GM10847 (cell line): ENCODE data around the gene ESPN.

Experiments used
- POLR2A ChIP-seq: IDR thresholded peaks from 2 replicates; pipeline ENCODE4 v1.6.1; 2011; ENCODE audit not compliant: insufficient read length; ENCODE audit errors: extremely low read depth

Gene ESPN

DNA sequence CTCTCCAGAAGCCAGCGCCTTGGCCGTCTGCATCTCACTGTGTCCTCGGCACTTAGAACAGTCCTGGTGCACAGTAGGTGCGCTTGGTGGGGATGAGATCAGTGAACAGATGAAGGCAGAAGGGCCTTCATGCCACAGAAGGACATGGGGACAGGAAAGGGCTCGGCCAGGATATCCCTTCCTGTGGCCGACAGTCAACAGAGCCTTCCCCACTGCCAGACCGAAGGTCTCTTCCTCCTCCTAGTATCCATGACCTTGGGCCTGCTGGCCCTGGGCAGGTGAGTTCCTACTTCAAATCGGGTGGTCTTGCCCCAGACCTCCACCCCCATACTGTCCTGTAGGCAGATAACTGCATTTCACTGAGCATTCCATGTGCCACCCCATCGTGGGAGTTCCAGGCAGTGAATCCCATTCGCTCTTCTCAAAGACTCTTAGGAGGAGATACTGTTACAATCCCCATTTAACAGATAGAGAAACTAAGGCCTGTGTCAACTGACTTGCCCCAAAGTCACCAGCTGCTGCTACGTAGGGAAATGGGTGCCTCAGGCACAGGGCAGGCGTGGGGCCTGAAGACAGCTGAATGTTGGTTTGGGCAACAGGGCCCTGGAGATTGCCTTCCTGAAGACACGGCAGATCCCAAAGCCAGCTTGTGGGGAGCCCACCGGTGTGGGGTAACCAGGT is 63.4 kb downstream of the ESPN start:
- no peak for TF ChIP-seq POLR2A

- TF ChIP-seq POLR2A: no peak
Observed at GRCh38 chr1:6488602-6489382, 64.2 kb downstream of the ESPN start.

GRCh38 chr1:6489383-6489765 is 64.8 kb downstream of the ESPN start:
- TF ChIP-seq POLR2A: no peak

DNA sequence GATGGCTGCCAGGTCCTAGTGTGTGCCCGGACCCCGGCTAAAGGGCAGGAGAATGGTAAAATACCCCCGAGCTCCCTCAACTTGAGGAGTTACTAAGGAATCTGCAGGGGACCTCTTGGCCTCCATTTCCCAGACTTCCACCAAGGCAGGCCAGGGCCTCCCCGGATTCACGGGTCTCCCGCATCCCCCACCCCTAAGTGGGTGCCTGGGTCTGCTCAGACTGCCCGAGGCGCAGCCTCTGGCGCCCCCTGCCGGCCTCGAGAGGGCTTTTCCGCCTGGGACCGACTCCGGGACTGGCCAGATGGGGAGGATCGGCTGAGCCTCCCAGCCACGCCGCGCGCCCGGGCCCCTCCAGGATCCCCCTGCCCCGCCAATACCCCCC is 65.2 kb downstream of the ESPN start:
- peak; percentile 9 for TF ChIP-seq POLR2A

- TF ChIP-seq POLR2A: peak; percentile 46
Observed at GRCh38 chr1:6490181-6491080, 65.9 kb downstream of the ESPN start.

DNA sequence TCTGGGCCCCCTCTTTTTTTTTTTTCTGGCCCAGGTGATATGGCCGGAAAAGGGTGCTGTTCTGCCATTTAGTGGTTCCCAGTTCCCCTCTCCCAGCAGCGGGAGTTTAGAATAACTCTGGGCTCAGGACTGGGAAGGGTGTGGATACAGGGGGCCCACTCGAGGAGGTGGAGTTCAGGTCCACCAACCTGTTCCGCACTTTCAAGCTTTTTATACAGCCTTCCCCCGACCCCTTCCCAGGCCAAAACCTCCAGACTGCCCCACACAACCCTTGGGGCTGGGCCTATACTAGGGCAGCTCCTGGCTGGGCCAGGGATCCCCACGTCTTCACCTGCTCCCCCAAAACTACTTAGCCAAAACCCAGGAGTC is 66.5 kb downstream of the ESPN start:
- TF ChIP-seq POLR2A: no peak

- TF ChIP-seq POLR2A: no peak
Observed at GRCh38 chr1:6491480-6491962, 66.9 kb downstream of the ESPN start, which contains the start of gene PLEKHG5. Gene PLEKHG5, minus strand, starts transcription at chr1:6491667. Its CDS starts 14,096 bp downstream, at chr1:6477571.

- no peak for TF ChIP-seq POLR2A
Observed at GRCh38 chr1:6491966-6492365, 67.4 kb downstream of the ESPN start.

- TF ChIP-seq POLR2A: no peak
Observed at GRCh38 chr1:6494627-6495026, 70.1 kb downstream of the ESPN start.

GRCh38 chr1:6495041-6495441 is 70.5 kb downstream of the ESPN start:
- no peak for TF ChIP-seq POLR2A

DNA sequence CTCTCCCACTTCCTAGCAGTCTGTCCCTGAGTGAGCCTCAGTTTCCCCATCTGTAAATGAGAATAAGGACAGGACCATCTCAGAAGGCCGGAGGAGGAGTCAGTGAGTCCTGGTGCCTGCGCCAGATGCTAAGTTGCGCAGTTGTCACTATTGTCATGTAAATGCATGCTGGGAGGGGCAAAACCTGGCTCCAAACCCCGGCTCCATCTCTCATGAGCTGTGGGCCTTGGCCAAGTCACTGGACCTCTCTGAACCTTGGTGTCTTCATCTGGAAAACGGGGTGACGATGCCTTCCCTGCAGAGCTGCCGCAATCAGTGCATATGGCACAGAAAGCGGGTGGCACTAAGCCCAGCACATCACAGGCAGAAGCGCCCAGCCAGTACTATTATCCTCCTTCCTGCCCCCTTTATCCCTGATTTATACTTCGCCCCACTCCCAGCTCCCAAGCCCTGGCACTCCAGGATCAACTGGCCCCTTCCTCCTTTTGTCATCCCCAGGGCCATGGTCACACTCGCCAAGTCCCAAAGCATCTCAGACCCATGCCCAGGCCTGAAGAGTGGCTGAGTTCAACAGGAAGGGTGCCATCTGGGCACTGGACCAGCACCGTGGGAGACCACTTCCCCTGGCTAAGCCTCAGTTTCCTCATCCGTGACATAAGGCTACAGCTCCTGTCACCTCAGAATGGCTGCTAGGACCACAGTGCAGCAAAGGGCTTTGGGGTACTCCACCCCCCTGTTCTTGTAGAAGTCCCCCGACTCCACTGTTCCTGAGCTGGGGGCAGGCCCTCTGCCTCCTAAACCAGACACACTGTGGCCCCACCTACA is 71.2 kb downstream of the ESPN start:
- TF ChIP-seq POLR2A: no peak

- TF ChIP-seq POLR2A: no peak
Observed at GRCh38 chr1:6496365-6496721, 71.8 kb downstream of the ESPN start.

- no peak for TF ChIP-seq POLR2A
Observed at GRCh38 chr1:6496890-6497214, 72.3 kb downstream of the ESPN start.

DNA sequence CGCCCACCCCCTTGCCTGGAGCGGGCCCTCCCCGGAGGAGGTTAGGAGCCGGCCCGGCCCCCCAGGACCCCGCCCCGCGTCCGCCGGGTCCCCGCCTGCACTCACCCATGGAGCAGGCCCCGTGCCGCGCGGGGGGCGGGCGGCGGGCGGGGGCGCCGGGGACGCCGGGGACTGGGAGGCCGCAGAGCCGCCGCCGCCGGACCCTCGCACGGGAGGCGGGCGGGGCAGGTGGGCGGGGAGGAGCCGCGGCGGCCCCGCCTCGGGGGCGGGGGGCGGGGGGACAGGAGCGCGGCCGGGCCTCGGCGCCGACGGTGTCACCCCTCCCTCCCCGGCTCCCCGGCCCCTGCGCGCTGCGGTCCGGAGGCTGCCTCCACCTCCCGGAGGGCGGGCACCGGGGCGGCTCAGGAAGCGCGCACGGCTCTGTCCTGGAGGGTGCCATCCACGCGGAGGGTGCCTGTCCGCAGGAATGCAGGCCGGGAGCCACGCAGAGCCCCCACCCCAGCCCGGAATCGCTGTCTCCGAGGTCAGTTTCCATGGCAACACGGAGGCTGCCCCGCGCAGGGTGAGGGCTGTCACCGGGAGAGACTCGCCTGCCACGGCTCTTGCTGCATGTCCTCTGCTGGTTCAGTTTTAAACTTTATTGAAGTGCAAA is 72.8 kb downstream of the ESPN start:
- no peak for TF ChIP-seq POLR2A

DNA sequence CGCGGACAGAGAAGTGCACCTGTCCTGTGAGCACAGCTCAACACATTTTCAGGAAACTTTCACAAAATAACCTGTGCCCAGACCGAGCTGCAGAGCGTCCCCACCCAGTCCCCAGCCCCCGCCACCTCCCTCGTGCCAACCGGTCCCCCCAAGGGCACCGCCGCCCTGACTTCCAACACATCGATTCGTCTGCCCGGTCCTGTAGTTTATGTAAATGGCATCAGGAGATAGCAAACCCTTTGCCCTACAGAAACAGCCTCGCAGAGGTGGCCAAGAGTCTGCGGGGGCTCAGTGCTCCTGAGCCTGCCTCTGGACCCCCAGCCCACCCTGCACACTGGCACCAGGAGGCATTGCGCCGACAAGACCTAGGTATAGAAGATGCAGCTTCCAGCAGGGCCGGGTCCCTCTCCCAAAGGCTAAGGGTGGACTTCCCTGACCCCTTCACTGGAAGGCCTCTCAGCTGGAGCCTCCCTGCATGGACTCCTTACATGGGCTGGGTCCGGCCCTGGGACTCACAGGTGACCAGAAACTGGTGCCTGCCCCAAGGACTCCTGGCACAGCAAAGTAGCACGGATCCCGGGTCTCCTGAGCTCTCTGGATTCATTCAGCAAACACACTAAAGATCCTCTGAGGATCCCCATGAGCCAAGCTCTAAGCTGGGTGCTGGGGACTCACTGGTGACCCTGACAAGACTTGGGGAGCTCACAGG is 73.4 kb downstream of the ESPN start:
- no peak for TF ChIP-seq POLR2A
